GM18508 (cell line): ENCODE results near the gene IL12RB1.
"Not testable (repeated sequence)": the region's sequence is repeated elsewhere in the genome, so short reads cannot be mapped to it uniquely, and the experiment has no call there.

Experiments
- ATAC-seq: cut with Tn5 transposase; IDR thresholded peaks from one replicate; pipeline ENCODE4 v1.9.1; 2021; ENCODE audit warnings: moderate number of reproducible peaks; ENCODE audit not compliant: insufficient read depth, unreplicated experiment

The IL12RB1 gene

DNA sequence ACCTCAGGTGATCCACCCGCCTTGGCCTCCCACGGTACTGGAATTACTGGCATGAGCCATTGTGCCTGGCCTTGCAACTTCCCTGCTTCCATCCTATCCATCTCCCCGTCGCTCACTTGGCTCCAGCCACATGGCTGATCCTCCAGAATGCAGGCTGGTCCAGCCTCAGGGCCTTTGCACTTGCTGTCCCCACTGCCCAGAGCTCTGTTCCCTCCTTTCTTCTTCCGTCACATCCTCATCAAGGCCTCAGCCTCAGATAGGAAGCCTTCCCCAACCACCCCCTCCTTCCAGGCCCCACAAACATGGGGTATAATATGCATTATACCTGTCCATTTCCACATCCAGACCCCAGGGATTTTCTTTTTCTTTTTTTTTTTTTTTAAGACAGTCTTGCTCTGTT is 27.1 kb upstream of the IL12RB1 start:
- ATAC-seq, result no peak

DNA sequence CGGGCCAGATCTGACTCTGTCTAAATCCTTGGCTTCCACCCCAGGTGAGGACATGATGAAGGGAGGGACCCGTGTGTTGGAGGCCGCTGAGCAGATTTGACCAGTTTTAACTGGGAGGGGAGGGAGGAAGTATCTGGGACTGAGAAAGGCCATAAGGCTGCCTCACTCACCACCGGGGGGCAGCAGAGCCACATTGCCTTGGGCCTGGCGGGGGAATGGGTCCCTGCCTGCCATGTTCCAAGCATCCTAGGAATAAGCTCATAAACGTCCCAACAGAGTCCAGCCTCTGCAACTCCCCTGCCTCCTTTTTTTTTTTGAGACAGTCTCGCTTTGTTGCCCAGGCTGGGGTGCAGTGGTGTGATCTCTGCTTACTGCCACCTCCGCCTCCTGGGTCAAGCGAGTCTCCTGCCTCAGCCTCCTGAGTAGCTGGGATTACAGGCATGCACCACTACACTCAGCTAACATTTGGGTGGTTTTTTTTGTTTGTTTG is 26.3 kb upstream of the IL12RB1 start:
- no peak for ATAC-seq

DNA sequence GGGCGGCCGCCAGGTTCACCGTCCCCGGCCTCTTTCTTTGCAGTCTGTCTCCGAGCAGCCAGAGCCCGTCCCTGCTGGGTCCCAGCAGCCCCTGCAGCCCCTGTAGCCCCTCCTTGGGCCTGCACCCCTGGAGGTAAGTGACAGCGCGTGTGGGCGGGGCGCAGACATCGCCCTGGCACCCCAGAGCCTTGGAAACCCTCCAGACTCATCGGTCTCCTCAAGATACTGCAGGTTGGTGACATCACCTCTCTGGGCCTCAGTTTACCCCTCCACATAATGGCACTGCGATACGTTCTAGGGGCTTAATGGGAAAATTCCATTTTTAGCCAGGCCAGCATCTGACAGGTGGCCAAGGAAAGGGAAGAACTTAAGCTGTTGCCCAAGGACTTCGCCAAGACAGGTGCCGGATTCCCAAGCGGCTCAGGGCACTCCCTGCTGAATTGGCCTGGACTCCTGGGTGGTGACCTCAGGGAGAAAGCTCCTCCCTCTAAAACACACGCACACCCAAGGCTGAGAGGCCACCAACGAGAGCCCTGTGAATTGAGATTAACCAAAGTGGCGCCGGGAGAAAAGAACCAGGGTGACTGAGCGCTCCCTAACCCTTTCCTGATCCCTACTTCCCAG is 24.0 kb upstream of the IL12RB1 start:
- ATAC-seq, result no peak

DNA sequence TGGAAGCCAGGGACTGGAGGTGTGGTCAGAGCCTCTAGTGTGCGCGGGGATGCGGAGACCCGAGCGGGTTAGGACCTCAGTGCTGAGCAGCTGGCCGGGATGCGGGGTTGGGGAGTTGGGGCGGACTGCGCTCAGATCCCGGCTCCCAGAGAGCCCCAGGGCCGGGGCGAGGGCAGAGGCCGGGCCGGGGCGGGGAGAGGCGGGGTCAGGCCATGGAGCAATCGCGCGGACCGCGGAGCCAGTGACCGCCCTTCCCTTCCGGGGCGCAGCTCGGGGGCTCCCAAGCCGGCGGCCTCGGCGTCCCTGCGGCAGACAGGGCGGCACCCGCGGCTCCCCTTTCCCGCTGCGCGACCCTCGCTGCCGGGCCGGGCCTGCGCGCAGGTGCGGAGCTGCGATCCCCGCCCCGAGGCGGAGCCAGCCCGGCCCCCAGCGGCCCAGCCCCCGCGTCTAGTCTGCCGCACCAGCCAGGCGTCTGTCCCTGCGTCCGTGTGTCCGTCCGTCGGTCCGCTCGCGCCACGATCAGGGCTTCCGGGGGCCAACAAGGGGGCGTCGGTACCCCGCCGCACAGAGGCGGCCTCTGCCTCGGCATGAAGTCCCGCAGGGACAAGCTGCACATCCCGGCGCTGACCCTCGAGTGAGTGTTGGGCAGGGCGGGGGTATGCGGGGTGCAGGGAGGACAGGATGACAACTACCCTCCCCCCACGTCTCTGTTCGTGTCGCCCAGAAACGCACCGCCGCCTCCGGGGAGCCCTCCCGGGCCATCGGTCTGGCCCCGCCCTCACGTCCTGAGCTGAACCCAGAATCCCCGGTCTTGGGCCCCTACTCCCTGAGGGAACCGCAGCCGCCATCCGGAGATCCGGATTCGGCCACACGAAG is 23.2 kb upstream of the IL12RB1 start:
- no peak for ATAC-seq

DNA sequence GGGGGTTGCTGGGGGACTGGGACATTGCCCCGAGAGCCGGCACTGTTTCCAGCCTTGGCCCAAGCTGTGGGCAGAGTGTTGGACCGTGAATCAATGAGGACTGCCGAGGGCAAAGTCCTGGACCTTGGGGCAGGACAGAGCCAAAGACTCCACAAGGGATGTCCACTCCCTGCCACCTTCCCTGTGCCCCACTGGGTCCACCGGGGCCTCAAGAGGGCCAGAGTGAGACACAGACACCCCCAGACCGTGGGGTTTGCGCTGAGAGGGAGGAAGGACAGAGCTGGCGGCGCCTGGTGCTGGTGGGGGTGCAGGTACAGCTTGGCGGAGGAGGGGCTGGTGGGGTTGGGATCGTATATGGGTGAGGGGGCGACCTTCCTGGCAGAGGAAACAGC is 22.6 kb upstream of the IL12RB1 start:
- no peak for ATAC-seq

DNA sequence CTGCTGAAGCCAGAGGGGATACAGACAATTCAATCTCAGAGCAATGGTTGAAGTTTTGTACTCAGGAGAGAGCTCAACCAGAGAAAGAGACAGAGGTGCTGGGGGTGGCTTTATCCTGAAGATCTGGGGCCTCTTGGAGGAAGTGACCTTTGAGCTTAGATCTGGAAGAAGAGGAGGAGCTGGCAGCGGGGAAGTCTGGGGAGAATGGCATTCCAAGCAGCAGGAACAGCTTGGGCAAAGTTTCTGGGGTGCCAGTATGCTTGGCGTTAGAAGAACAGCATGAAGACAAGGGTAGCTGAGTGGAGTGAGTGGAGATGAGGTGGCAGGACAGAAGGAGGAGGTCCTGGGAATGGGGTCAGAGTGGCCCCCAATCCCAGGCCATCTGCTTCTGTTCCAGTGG is 22.2 kb upstream of the IL12RB1 start:
- no peak for ATAC-seq

DNA sequence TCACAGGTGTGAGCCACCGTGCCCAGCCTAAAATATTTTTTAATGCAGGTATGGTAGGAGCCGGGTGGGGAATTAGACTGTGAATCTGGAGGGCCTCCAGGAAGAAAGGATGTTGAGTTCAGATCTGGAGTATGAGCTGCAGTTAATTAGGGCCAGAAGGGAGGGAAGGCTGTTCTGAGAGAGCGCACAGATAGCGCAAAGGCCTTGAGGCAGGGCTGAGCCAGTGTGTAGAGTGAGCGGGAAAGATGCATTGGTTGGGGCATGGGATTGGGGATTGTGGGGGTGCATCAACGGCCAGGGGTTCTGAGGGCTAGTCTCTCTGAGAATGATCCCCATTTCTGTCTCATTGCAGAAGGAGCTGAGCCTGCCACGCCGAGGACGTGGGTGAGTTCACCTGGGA is 20.5 kb upstream of the IL12RB1 start:
- ATAC-seq, result no peak

DNA sequence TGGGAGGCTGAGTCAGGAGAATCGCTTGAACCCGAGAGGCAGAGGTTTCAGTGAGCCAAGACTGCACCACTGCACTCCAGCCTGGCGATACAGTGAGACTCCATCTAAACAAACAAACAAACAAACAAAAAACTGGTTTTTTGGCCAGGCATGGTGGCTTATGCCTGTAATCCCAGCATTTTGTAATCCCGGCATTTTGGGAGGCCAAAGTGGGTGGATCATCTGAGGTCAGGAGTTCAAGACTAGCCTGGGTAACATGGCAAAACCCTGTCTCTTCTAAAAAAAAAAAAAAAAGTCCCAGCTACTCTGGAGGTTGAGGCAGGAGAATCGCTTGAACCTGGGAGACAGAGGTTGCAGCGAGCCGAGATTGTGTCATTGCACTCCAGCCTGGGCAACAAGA is 18.5 kb upstream of the IL12RB1 start:
- not testable (repeated sequence) for ATAC-seq

DNA sequence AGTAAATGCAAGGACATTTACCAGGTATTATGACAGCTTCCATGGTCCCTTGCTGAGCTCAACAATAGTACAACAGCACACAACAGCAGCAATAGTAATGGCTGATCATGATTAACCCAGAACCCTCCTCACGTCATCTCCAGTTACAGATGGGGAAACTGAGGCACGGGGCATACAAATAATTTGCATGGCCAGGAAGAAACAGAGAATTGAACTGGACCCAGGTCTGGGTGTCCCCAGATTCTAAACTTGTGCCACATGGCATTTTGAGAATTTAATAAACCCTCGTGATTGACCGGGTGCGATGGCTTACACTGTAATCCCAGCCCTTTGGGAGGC is 18.0 kb upstream of the IL12RB1 start:
- no peak for ATAC-seq

DNA sequence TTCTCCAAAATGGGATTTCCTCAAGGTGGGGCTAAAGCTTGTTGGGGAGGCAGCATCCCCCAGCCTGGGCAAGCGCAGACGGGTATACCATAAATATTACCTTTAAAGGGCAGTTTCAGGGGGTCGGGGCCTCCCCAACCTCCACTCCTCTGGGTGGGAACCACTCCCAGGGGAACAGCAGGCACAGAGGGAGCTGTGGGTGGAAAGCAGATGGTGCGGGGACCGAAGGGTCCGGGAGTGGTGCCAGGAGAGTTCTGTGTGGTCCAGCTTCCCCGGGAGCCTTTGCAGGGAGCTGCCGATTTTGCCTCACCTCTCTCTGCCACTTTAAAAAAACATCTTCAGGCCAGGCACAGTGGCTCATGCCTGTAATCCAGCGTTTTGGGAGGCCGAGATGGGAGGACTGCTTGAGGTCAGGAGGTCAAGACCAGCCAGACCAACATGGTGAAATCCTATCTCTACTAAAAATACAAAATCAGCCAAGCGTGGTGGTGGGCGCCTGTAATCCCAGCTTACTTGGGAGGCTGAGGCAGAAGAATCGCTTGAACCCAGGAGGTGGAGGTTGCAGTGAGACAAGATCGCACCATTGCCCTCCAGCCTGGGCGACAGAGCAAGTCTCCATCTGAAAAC is 16.3 kb upstream of the IL12RB1 start:
- ATAC-seq, result no peak

DNA sequence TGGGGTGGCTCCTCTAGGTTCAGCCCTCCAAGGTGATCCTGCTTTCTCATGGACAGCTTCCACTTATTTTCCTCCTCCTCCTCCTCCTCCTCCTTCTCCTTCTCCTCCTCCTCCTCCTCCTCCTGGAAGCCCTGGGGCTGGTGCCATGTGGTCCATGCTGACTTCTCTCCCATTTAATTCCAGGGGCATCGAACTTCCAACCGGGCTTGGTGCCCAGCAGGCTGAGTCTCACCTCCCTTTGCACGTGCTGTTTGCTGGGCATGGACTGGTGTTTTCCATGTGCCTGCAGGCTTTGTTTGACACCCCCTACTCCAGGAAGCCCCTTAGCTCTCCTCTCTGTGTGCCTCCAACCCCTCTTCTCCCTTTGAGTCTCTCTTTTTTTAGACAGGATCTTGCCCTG is 14.5 kb upstream of the IL12RB1 start:
- ATAC-seq, result no peak

DNA sequence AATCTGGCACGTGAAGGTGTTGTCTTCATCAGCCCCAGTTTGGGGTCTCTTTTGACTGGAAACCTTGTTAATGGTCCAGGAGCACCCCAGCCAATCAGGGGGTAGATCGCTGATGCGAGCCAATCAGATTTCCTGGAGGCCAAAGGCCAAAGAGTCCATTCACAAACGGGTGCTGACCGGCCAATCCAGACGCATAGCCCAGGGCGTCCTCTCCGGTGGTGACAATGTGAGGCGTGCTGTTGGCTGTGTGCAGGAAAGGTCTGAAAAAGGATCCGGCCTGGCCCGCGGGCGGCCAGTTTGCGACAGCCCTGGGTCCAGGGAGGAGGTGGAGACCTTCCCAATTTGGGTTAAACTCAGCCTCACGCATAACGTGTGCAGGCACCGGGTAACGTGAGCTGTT is 14.0 kb upstream of the IL12RB1 start:
- no peak for ATAC-seq

DNA sequence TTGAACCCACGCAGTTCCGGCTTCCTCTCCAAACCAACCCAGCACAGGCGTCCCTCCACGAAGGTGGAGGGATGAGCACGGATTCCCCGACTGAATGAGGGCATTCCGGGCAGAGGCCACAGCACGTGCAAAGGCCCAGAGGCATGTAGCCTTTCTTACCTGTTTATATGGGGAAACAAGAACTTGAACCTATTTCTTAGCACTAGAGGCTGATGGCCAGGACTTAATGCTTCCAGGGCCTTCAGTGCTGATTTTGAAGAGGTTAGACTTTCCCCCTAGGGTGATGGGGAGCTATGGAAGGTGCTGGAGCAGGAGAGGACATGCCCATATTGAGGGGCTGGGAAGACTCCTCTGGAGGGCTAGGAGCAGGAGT is 12.9 kb upstream of the IL12RB1 start:
- ATAC-seq, result no peak

DNA sequence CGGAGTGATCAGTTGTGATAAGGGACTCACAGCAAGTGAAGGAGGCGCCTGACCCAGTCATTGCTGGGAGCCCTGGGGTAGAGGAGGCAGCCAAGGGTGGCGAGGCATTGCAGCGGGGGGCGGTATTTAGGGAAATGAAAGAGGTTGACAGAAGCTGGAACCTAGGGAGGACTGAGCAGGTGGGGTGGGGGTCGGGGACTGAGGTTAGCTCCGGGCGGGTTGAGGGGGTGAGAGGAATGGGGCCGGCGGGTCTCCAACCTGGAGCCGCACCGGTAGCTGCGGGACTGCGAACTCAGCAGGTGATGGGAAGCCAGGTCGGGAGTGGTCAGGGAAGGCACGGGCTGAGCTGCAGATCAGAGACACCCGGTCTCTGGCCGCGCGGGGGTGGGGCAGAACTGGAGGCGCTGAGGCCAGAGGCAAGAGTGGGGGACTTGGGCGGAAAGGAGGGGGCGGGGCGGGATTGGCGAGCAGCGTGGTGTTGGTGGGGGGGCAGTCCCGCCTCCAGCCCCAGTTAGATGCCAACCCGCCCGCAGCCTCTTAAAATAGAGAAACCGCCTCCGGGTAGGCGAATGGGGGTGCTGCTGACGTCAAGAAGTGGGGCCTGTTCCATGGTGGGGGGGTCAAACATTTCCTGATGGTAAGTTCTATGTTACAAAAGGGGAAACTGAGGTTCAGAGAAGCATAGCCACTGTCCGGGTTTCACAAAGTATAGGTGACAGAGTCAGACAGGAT is 12.3 kb upstream of the IL12RB1 start:
- peak; percentile 43 for ATAC-seq

DNA sequence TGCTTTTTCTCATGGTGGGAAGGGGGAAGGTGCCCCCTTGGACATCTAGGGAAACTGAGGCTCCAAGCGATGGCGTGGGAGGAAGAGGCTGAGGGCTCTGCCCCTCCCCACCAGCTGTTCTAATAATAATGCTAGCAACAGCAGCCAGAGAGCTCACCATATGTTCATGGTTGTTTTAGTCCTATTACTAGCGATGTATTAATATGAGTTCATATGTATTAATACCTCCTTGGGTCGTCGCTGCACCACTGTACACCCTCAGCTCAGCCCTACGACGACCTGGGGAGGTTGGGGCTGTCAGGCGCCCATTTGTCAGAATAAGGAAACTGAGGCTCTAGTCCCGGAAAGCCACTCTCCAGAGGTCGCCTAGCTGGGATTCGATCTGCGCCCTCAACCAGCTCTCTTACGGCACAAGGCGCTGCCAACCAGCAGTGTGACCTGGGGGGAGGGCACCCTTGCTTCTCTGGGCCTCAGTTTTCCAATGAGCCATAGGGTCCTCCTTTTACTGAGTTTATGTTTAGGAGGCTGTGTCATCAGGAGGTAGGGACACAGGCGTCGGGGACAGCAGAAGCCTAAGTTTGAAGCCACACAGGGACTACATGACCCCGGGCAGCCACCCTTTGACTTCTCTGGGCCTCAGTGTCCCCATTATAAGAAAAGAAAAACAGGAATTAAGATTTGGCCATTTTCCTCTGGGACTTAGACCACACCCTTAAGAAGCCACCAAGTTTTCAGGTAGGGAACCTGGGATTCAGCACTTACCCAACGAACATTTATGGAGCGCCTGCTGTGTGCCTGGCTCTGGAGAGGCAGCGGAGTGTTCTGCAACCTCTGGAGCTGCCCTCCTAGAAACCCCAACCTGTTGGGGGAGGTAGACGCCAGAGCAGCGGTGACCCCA is 11.5 kb upstream of the IL12RB1 start:
- no peak for ATAC-seq

DNA sequence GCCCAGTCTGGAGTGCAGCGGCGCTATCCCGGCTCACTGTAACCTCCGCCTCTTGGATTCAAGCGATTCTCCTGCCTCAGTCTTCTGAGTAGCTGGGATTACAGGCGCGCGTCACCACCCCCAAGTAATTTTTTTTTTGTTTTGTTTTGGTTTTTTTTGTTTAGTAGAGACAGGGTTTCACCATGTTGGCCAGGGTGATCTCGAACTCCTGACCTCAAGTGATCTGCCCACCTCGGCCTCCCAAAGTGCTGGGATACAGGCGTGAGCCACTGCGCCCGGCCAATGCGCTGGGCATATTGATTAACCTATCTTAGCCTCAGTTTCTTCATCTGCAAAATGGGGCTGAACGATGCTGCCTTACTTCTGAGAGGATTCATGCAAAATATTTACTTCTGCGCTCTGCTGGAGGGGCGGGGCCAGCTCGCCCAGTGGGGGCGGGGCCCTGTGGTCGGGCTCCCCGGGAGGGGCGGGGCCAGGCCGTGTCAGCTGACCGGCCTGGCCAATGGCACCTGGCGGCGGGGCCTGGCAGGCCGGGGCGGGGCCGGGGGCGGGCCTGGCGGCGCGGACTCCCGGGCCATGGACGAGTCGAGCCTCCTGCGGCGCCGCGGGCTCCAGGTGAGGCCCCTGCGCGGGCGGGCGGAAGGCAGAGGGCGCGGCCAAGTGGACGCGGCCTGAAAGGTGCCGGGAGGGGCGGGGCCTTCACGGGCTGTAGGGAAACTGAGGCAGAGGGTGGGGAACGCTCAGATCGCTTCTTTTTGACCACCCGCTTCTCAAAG is 10.7 kb upstream of the IL12RB1 start, which contains the start of gene MAST3:
MAST3 (plus strand) TSS at position 562 of the 776 bp plus-strand sequence; CDS start at position 577, 15 bp downstream.
- no peak for ATAC-seq

DNA sequence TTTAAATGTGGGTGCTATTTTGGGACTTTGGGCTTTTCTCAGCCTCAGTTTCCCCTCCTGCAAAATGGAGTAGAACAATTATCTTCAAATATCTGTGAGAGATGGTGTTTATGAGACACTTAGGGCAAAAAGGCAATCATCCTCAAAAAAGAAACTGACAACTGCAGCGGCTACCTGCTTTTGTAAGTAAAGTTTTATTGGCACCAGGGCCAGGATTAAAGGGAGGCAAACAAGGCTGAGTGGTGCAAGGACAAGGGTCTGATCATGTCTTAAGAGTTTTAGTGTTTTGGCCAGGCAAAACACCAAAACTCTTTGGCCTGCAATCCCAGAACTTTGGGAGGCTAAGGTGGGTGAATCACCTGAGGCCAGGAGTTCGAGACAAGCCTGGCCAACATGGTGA is 9.5 kb upstream of the IL12RB1 start:
- no peak for ATAC-seq

DNA sequence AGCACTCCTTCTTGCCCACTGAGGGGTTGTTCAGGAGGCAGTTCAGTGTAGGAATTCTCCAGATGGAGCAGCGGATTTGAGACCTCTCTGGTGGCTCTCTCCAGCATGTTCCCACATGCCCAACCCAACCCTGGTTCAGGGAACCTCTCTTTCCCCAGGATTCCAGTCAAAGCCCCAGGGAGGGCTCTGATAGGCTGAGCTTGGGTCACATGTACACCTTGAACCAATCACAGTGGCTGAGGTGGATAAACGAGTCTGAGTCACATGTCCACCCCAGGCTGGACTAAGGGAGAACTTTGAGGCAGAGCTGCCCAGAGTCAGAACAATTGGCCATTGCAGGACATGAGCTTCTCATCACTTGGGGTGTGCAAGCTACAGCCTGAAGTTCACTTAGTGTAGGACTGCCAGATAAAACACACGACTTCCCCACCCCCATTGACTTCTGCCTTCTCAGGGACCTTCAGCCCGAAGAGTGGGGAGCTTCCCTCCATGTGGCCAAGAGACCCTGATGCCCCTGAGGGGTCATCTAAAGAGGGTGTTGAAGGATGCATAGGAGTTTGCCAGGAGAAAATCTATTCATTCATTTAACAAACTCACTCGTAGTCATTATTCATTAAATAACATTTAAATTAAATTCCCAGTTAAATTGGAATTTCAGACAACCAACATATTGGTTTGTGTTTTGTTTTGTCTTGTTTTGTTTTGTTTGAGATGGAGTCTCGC is 6.9 kb upstream of the IL12RB1 start:
- no peak for ATAC-seq
